ENCODE data around the gene BMAL2. TPM values are rescaled to one million over a fixed set of nuclear protein-coding genes. Genes with fewer than 3 reads are reported as not detected.

Gene BMAL2
- polyA plus RNA-seq, 2 of the 4 experiments (the other 2 are of a cell fraction) = 13.5 to 23.1 TPM

GRCh38 chr12:27355979-27356378 is 23.3 kb downstream of the BMAL2 start:
- ATAC-seq (no peak), DNase-seq (ENCODE audit: low read depth in 1 of 2, low spot score in 1 of 2) (no peak), FAIRE-seq (no peak)
- Histone ChIP-seq H3K4me2 (no peak overlapping the region), H3K9me3 (no peaks in the 10 kb centered on the region), H3K27ac (no peak overlapping the region), H3K4me3 (no peak overlapping the region), H3K4me1 (no peaks in the 10 kb centered on the region)
- ChIA-PET POLR2A (no interaction called here), CTCF (interaction anchor here (0.6 to 2.3 kb wide), 4 partner anchors 14 to 278 kb away, joined by 3 to 15 read pairs (median 3); no protein-coding TSS in a partner anchor)
- 88% methylated on average over 1 of the region's 1 CpG for WGBS (ENCODE audit: missing lambda C conversion rate)
- TF ChIP-seq RNF2 (IDR thresholded peaks at IDR 0.05; ENCODE audit: borderline replicate concordance, low read depth) = no peak
- no peak for TF ChIP-seq RARB (CRISPR knock-in tag; IDR thresholded peaks at IDR 0.05)
- TF ChIP-seq NPAS2 (CRISPR knock-in tag; IDR thresholded peaks at IDR 0.05; ENCODE audit: borderline replicate concordance) = no peak
- TF ChIP-seq MAX (IDR thresholded peaks at IDR 0.05) = no peak
- no peak for TF ChIP-seq FOSB (CRISPR knock-in tag; IDR thresholded peaks at IDR 0.05)
- TF ChIP-seq TFCP2L1 (CRISPR knock-in tag; IDR thresholded peaks at IDR 0.05) = no peak
- TF ChIP-seq RFX5 (IDR thresholded peaks at IDR 0.05) = no peak
- no peak for TF ChIP-seq HES2 (IDR thresholded peaks at IDR 0.05)
- TF ChIP-seq CBX8 (IDR thresholded peaks at IDR 0.05) = no peak
- TF ChIP-seq FOXS1 (CRISPR knock-in tag; IDR thresholded peaks at IDR 0.05) = no peak
- TF ChIP-seq ZFP36 (IDR thresholded peaks at IDR 0.05; ENCODE audit: borderline replicate concordance, partially characterized antibody) = no peak
- no peak for TF ChIP-seq USF2 (IDR thresholded peaks at IDR 0.05)
- TF ChIP-seq SMC3 (IDR thresholded peaks at IDR 0.05) = no peak
- no peak for TF ChIP-seq ZSCAN20 (CRISPR knock-in tag; IDR thresholded peaks at IDR 0.05)
- no peak for TF ChIP-seq HOXA7 (CRISPR knock-in tag; IDR thresholded peaks at IDR 0.05)

GRCh38 chr12:27359578-27360340 is 27.1 kb downstream of the BMAL2 start:
- Histone ChIP-seq H3K4me1 (no peaks in the 10 kb centered on the region), H3K4me3 (no peak overlapping the region), H3K27ac (no peak overlapping the region), H3K4me2 (no peak overlapping the region), H3K9me3 (no peaks in the 10 kb centered on the region)
- ATAC-seq (no peak), FAIRE-seq (no peak), DNase-seq (ENCODE audit: low read depth in 1 of 2, low spot score in 1 of 2) (no peak)
- CTCF ChIA-PET = no interaction called here
- POLR2A ChIA-PET = no interaction called here
- WGBS (ENCODE audit: missing lambda C conversion rate) = 85% methylated on average over 3 of the region's 3 CpGs
- TF ChIP-seq FOSL2 (IDR thresholded peaks at IDR 0.05) (no peak), FOSL2 (CRISPR knock-in tag; IDR thresholded peaks at IDR 0.05) (no peak), RAD21 (conservative IDR thresholded peaks at IDR 0.05 in 1 of 2, IDR thresholded peaks at IDR 0.05 in 1 of 2) (no peak), POLR2AphosphoS2 (conservative IDR thresholded peaks at IDR 0.05; ENCODE audit: low read length) (no peak), ESRRA (IDR thresholded peaks at IDR 0.05; ENCODE audit: borderline replicate concordance, low read length) (no peak), KDM5A (IDR thresholded peaks at IDR 0.05) (no peak), HMGXB4 (CRISPR knock-in tag; IDR thresholded peaks at IDR 0.05; ENCODE audit: borderline replicate concordance) (no peak), TP53 (CRISPR knock-in tag; IDR thresholded peaks at IDR 0.05) (no peak), POLR2A (IDR thresholded peaks at IDR 0.05; ENCODE audit: low read length) (no peak), RCOR1 (IDR thresholded peaks at IDR 0.05; ENCODE audit: low read depth, low read length) (no peak), HEYL (CRISPR knock-in tag; IDR thresholded peaks at IDR 0.05) (no peak), RNF2 (IDR thresholded peaks at IDR 0.05; ENCODE audit: borderline replicate concordance, low read depth) (no peak), RFX5 (IDR thresholded peaks at IDR 0.05) (no peak), JUNB (IDR thresholded peaks at IDR 0.05) (no peak), JUN (IDR thresholded peaks at IDR 0.05) (no peak), ZNF302 (CRISPR knock-in tag; IDR thresholded peaks at IDR 0.05) (no peak), GATA3 (IDR thresholded peaks at IDR 0.05; ENCODE audit: borderline replicate concordance) (no peak)
